ENCODE measurements around the gene MED13L.

DNA sequence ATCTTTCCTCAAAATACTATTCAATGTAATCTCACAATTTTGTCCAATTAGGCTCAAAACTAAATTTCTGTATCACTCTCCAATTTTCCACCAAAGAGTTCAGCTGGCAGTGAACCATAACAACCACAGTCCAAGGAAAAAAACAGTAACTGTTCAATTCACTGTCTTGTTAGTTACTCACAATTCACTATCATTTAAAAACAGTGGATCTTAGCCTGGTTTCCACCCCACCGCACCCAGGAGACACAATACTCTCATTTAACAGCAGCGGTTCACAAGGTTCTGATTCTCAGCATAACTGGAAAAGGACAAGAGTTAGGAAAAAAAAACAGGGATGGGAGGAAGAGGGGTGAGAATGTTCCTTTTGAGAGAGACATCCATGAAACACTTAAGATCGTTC lies 40.5 kb downstream of the MED13L start:
- TF ChIP-seq, protein P1, sequence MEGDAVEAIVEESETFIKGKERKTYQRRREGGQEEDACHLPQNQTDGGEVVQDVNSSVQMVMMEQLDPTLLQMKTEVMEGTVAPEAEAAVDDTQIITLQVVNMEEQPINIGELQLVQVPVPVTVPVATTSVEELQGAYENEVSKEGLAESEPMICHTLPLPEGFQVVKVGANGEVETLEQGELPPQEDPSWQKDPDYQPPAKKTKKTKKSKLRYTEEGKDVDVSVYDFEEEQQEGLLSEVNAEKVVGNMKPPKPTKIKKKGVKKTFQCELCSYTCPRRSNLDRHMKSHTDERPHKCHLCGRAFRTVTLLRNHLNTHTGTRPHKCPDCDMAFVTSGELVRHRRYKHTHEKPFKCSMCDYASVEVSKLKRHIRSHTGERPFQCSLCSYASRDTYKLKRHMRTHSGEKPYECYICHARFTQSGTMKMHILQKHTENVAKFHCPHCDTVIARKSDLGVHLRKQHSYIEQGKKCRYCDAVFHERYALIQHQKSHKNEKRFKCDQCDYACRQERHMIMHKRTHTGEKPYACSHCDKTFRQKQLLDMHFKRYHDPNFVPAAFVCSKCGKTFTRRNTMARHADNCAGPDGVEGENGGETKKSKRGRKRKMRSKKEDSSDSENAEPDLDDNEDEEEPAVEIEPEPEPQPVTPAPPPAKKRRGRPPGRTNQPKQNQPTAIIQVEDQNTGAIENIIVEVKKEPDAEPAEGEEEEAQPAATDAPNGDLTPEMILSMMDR (IDR thresholded peaks at IDR 0.05) = no peak
- TF ChIP-seq POLR2A (IDR thresholded peaks at IDR 0.05) = no peak

Data from heart left ventricle (tissue), 13 donors.